HG02973 (cell line): ENCODE measurements around the gene TUBB4A.

ENCODE experiments used
- ATAC-seq: cut with Tn5 transposase; IDR thresholded peaks from one replicate; pipeline ENCODE4 v1.9.1; 2021; ENCODE audit warnings: moderate library complexity; ENCODE audit not compliant: unreplicated experiment

TUBB4A gene

GRCh38 chr19:6472713-6473112, 29.4 kb downstream of the TUBB4A start:
- no peak for ATAC-seq

DNA sequence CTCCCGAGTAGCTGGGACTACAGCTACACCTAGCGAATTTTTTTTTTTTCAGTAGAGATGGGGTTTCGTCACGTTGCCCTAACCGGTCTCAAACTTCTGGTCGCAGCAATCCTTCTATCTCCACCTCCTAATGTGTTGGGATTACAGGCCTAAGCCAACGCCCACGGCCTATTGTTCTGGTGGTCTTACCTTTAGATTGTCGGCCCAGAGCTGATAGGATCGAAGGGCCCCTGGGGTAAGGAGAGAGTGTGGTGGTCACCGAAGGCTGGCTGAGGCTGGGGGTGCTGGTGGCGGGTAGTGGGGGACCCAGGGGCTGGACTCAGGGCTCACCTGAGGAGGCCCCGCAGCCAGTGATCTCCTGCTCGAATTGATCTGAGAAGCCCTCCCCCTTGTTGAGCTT, 31.0 kb downstream of the TUBB4A start:
- ATAC-seq, result no peak

- no peak for ATAC-seq
Observed at GRCh38 chr19:6470173-6470572, 31.9 kb downstream of the TUBB4A start.

DNA sequence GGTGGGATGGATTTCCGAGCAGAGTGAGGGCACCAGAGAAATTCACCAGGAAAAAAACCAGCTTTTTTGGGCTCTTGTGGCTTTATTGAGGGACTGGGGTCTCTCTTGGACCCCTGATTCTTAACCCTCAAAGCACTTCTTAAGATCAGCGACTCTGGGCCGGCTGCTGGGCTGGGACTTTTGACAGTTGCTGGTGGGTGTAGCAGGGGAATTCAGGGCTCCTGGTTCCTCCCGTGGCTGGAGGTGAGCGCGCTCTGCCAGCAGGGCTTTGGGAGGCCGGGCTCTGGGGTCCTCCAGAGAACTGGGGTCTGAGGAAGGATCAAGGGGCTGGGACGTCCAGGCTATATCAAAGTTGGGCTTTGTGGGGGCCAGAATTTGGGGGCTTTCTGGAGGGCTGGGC, 34.7 kb downstream of the TUBB4A start:
- no peak for ATAC-seq

DNA sequence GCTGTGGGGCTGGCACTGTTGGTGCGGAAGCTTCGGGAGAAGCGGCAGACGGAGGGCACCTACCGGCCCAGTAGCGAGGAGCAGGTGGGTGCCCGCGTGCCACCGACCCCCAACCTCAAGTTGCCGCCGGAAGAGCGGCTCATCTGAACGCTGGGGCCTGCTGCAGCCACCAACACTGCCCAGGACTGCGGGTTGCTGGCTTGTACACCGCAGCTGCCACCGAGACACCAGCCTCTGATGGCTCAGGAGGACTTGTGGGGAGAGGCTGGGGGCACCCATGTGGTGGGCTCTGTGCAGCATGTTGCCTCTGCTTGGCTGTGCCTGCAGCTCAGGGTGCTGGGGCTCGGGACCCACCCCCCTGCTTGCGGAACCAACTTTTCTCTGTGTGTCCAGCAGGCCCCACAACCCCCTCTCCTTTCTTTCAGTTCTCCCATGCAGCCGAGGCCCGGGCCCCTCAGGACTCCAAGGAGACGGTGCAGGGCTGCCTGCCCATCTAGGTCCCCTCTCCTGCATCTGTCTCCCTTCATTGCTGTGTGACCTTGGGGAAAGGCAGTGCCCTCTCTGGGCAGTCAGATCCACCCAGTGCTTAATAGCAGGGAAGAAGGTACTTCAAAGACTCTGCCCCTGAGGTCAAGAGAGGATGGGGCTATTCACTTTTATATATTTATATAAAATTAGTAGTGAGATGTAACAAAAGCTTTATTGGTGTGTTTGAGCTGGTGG, 35.4 kb downstream of the TUBB4A start:
- ATAC-seq, result no peak

DNA sequence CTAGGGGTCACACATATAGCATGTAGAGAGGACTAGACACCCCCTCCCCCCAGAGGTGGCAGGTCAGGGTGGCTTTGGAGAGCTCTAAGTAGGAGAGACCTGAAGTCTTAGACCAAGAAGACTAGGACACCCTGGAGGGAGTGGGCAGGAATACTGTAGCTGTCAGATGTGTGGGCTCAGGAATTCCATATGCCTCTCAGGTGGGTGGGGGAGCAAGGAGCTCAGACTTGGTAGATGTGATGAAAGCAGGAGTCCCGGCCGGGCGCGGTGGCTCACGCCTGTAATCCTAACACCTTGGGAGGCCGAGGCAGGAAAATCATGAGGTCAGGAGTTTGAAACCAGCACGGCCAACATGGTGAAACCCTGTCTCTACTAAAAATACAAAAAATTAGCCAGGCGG, 36.4 kb downstream of the TUBB4A start:
- no peak for ATAC-seq

GRCh38 chr19:6465006-6465405, 37.1 kb downstream of the TUBB4A start:
- no peak for ATAC-seq

GRCh38 chr19:6464070-6464873, 37.8 kb downstream of the TUBB4A start, which contains the start of gene CRB3:
TSS of gene CRB3 (plus strand) at chr19:6464271. CDS start at chr19:6464702, 431 bp downstream.
- no peak for ATAC-seq

DNA sequence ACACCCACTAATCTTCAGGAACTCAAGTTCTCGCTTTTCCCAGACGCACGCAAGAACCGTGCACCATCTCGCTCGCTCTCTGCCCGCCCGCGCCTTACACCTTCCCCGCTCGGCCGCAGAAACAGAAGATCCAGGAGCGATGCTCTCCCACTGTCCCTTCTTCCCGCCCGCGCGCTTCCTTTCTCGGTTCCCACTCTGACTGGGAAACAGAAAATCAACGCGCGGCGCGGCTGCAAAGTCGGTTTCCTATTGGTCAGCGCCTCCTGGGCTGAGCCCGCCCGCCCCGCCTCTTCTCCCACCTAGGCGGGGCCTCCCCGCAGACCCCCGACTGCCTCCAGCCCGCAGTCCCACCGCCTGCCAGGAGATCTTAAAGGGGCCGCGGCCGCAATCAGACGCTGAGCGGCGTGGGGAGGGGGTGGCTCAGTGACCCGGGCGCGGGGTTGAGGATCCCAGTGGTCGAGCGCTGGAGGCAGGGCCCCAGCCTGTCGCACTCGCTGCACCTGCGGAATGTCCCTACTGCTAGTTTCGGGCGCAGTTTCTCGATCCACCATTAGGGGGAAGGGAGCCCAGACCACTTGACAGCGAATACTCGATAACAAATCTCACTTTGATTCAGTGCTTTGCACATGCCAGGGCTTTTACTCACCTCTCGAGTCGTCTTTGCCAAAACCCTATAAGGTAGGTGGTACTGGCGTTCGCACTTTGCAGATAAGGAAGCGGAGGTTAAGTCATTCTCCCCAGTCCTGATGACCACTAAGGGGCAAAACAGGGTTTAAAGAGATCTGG, 41.8 kb downstream of the TUBB4A start:
- peak; percentile 67 for ATAC-seq

DNA sequence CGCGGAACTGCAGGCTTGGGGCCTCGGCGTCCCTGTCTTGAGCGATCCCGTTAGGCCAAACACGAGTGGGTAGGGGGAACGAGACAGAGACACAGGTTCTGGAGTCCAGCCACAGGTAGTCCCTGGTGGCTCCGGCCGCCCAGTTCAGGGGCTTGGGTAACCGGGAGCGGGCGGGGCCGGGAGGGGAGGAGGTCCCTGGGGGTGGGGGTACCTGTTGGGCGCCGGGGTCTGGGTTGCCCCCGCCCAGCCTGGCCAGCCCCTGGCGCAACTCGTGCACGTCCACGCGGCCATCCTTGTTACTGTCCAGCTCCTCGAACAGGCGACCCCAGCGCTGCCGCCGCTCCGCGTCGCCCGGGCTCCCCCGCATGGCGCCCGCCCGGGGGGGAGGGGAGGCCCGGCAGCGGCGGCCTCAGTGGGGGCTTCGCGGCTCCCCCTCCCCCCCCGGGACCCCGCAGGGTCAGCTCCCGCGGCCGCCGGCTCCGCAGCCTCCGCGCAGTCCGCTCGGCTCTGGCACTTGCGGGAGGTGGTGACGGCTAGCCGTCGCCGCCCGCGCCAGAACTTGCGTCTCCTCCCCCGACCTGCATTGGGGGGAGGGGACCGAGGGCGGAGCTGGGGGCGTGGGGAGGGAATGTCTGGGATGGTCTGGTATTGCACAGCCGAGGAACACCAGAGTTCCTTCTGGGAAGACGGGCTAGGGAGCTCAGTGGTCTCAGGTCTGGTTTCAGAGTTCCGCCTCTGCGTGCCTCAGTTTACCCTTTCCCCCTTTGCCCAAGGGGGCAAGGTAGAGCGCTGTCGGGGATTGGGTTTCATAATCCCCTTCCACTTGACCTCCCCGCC, 42.6 kb downstream of the TUBB4A start, which contains the start of gene SLC25A23:
TSS of gene SLC25A23 (minus strand) at position 531 of the 837 bp plus-strand sequence. CDS start at position 367, 164 bp downstream.
- peak; percentile 34 for ATAC-seq

DNA sequence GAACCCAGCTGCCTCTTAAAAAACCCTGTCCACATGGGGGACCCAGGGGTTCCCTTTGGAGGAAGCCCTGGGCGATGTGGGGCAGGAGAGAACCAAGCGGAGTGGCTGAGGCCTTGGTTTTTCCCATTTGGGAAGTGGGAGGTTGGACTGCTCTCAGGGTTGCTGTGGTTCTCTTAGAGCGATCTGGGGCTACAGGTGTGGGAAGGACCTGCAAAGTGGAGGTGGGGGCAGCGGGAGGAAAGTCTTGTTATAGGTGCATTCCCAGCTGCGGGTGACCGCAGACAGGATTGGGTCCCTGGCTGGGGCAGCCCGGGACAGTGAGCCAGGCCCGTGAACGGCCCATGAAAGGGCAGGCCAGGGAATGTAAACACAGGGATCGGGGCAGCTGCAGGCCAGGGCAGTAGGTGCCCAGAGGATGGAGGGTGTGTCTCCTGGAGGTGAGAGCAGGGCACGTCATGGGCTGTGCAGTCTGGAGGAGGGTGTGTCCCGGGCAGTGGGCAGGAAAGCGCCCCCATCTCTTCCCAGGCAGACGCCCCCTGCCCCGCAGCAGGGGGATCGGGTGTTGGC, 43.3 kb downstream of the TUBB4A start:
- no peak for ATAC-seq

DNA sequence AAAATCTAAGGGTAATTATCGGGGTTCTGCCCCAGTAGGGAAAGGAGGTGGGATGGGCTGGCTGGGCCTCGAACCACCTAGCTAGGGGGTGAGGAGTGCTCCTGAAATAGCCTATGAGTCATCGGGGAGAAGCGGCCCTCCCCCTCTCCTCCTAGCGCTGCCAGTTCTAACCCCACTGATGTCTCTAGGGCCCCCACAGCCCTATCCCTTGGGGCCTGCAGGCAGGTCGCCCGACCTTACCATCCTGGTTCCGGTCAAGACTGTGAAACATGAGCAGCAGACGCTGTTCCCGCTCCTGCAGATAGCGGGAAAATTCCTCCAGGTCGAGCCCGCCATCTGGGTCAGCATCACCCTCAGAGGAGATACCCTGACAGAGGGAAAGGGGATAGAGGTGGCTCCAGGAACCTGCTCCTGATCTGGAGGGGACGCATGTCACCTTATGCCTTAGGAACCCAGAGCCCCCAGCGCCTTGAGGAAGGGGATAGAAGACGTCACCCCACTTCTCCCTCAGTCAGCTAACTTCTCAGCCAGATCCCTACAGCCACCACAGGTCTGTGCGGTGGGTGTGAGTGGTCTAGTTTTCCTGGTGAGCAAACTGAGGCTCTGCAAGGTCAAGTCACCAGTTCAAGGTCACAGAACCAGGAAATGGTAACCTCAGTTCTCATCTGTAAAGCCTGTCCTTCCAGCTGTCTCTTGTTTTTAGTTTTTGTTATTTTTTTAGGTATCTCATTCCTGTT, 44.0 kb downstream of the TUBB4A start:
- ATAC-seq, result no peak

DNA sequence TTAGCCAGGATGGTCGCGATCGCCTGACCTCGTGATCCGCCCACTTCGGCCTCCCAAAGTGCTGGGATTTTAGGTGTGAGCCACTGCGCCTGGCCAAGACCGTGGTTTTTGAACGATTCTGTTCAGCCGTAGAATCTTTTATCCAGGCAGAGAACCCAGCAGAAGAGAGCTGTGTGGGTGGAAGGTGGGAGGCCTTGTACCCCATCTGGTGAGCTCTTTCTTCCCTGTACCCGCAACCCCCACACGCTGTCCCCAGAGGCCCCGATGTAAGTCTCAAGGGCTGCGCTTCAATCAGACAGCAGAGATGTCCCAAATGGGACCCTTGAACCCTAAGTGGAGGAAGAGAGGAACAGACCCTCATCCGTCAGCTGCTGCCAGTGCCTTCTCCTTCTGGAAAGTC, 46.2 kb downstream of the TUBB4A start:
- ATAC-seq, result no peak

GRCh38 chr19:6453951-6454565, 48.1 kb downstream of the TUBB4A start:
- ATAC-seq, result no peak

- ATAC-seq, result no peak
Observed at GRCh38 chr19:6452899-6453298, 49.2 kb downstream of the TUBB4A start.

- no peak for ATAC-seq
Observed at GRCh38 chr19:6452223-6452614, 49.9 kb downstream of the TUBB4A start.

- ATAC-seq, result no peak
Observed at GRCh38 chr19:6451583-6452222, 50.4 kb downstream of the TUBB4A start.

DNA sequence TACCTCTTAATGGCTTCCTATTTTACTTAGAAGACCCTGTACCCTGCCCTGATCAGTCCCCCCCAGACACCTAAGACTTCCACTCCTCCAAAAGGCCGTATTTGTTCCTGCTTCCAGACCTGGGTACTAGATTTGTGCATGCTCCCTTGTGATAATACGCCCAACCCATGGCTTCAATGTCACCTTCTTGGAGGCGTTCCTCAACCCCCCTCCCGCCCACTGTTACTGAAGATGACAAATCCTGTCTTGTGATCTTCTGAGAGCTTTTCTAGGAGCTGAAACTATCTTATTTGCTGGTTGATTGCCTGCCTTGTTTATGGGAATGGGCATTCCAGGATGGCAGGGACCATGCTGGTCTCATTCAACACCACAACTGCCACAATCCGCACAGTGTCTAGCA, 51.9 kb downstream of the TUBB4A start:
- ATAC-seq, result no peak

DNA sequence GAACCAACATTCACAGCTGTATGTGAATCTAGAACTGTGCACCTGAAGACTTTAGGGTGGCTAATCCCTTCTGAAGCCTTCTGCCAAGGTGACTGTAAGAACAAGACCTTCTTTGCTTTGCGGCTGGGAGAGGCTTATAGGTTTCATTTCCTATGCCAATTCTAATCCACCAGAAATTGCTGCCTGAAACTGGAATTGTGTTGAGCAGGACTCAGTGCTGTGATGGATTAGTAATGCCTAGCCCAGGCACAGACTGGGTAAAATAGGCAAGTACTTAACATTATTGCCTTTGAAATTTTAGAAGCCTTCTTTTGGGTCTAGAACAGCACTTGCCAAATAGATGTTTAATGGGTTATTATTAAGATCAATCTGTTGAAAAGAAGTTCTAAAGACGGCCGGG, 54.1 kb downstream of the TUBB4A start:
- no peak for ATAC-seq
